HepG2 (cell line): ENCODE measurements around the gene PRSS27. TPM values are rescaled to one million over a fixed set of nuclear protein-coding genes. Genes with fewer than 3 reads are reported as not detected.

ENCODE experiments used
- ATAC-seq: fragments of 200-7000 bp; cut with Tn5 transposase; 3 replicates; pipeline ENCODE4 v1.9.1; 2020; ENCODE audit warnings: mild to moderate bottlenecking, moderate library complexity
- BruUV-seq: library from RNA; stranded (reverse); fragments of 400-500 nt; replicated peaks from 2 replicates; lab custom pipeline; 2021; lab: Mats Ljungman, UMichigan
- CTCF ChIA-PET: fragments of 300-600 bp; formaldehyde crosslinking; extraction: SDS; loops from one replicate; lab custom pipeline; 2021; ENCODE audit warnings: low total read pairs, inconsistent platforms, low intra/inter-chr PET ratio; lab: Yijun Ruan, JAX
- POLR2A ChIA-PET: fragments of 350-600 bp; sonication (Branson Sonifier 250); formaldehyde crosslinking; loops from one replicate; lab custom pipeline; 2020; ENCODE audit warnings: antibody characterized with exemption, inconsistent platforms; lab: Yijun Ruan, JAX
- DNase-seq: peaks from one replicate; pipeline ENCODE4 v3.0.0-alpha.2; 2015; ENCODE audit warnings: low spot score
- FAIRE-seq: peaks from 3 replicates; lab custom pipeline; 2011; peaks lifted over from hg19 to GRCh38; lab: Jason Lieb, UNC
- H2AFZ ChIP-seq: one replicate; pipeline ENCODE4 v1.6.1; 2011; ENCODE audit warnings: low read length, inconsistent platforms
- H3K27ac ChIP-seq: fragments of 300-600 bp; 3 replicates; pipeline ENCODE4 v1.8.0; 2011; ENCODE audit warnings: mixed run types, mild to moderate bottlenecking, mixed read lengths, low read length, inconsistent platforms; ENCODE audit not compliant: insufficient read depth; ENCODE audit errors: extremely low read length
- H3K27me3 ChIP-seq, 2 experiments: fragments of 200-600 bp in 1 of 2; 2 replicates in 1 of 2; 3 replicates in 1 of 2; pipeline versions ENCODE4 v1.6.0 to v1.8.0; 2011; ENCODE audit warnings: low read length in 2 of 2, mild to moderate bottlenecking in 2 of 2, moderate library complexity in 2 of 2, inconsistent platforms in 1 of 2; ENCODE audit not compliant: insufficient read depth in 2 of 2, control insufficient read depth in 1 of 2
- H3K36me3 ChIP-seq, 2 experiments: fragments of 200-600 bp in 1 of 2; replicated peaks in 1 of 2; 2 replicates in 1 of 2; 3 replicates in 1 of 2; pipeline versions ENCODE4 v1.5.1 to v1.8.0; 2011; ENCODE audit warnings: low read length in 2 of 2, inconsistent platforms in 1 of 2; ENCODE audit not compliant: insufficient read depth in 2 of 2, control insufficient read depth in 1 of 2
- H3K4me1 ChIP-seq: 2 replicates; pipeline ENCODE4 v1.5.1; 2012; ENCODE audit warnings: low read length, inconsistent platforms; ENCODE audit not compliant: insufficient read depth
- H3K4me2 ChIP-seq: 2 replicates; pipeline ENCODE4 v1.6.0; 2011; ENCODE audit warnings: low read depth, low read length, inconsistent platforms
- H3K4me3 ChIP-seq, 3 experiments: fragments of 200-600 bp in 1 of 3; sonication (generic), shearing (Covaris generic) in 1 of 3; replicated peaks in 1 of 3; 2 replicates each; pipeline ENCODE4 v1.5.1; 2011 to 2016; ENCODE audit warnings: low read length in 3 of 3, inconsistent platforms in 2 of 3, low read depth in 2 of 3, mild to moderate bottlenecking in 2 of 3, control low read depth in 1 of 3, mixed read lengths in 1 of 3; ENCODE audit not compliant: insufficient read depth in 1 of 3
- H3K79me2 ChIP-seq: one replicate; pipeline ENCODE4 v1.6.1; 2011; ENCODE audit warnings: low read length, inconsistent platforms; ENCODE audit not compliant: insufficient read depth
- H3K9ac ChIP-seq: 2 replicates; pipeline ENCODE4 v1.6.0; 2011; ENCODE audit warnings: mild to moderate bottlenecking, low read depth, low read length, inconsistent platforms; ENCODE audit not compliant: insufficient read depth
- H3K9me3 ChIP-seq: 2 replicates; pipeline ENCODE4 v1.5.1; 2012; ENCODE audit warnings: mild to moderate bottlenecking, low read length
- H4K20me1 ChIP-seq: 2 replicates; pipeline ENCODE4 v1.6.0; 2011; ENCODE audit warnings: inconsistent platforms, mild to moderate bottlenecking, low read length, moderate library complexity; ENCODE audit not compliant: insufficient read depth
- ARHGAP35 ChIP-seq: sonication (generic); formaldehyde crosslinking; IDR thresholded peaks from 2 replicates; pipeline ENCODE4 v1.9.0; 2022; ENCODE audit warnings: mild to moderate bottlenecking, inconsistent platforms, moderate library complexity, missing genetic modification reagents, borderline replicate concordance
- BHLHE40 ChIP-seq: IDR thresholded peaks from 2 replicates; pipeline ENCODE4 v1.6.1; 2011; ENCODE audit warnings: low read length, improper control_type of control experiment
- E2F5 ChIP-seq: sonication (generic); formaldehyde crosslinking; conservative IDR thresholded peaks from 2 replicates; pipeline ENCODE4 v1.4.0; 2020; ENCODE audit warnings: missing genetic modification reagents
- FIP1L1 ChIP-seq: fragments of 200-400 bp; formaldehyde crosslinking; IDR thresholded peaks from 2 replicates; pipeline ENCODE4 v1.6.1; 2018; ENCODE audit warnings: low read depth, mild to moderate bottlenecking, low read length, moderate library complexity, borderline replicate concordance; ENCODE audit not compliant: insufficient read depth
- FOXP1 ChIP-seq, 2 experiments: fragments of 450-650 bp in 1 of 2; IDR thresholded peaks; 2 replicates each; pipeline ENCODE4 v1.6.1; 2017 to 2018; ENCODE audit warnings: antibody characterized with exemption in 1 of 2
- NR2F6 ChIP-seq, 2 experiments: IDR thresholded peaks; 2 replicates each; pipeline ENCODE4 v1.6.1; 2016; ENCODE audit warnings: antibody characterized with exemption in 1 of 2, mild to moderate bottlenecking in 1 of 2
- RARA ChIP-seq: IDR thresholded peaks from 2 replicates; pipeline ENCODE4 v1.6.1; 2016; ENCODE audit warnings: missing genetic modification reagents, missing compliant biosample characterization
- SRSF4 ChIP-seq: fragments of 200-400 bp; formaldehyde crosslinking; IDR thresholded peaks from one replicate; pipeline ENCODE4 v1.6.1; 2018; ENCODE audit warnings: mild to moderate bottlenecking, low read depth, low read length, moderate library complexity; ENCODE audit not compliant: poor library complexity, severe bottlenecking
- THAP9 ChIP-seq: sonication (generic); formaldehyde crosslinking; IDR thresholded peaks from 2 replicates; pipeline ENCODE4; 2020; ENCODE audit warnings: missing genetic modification reagents, mild to moderate bottlenecking, borderline replicate concordance
- TP53 ChIP-seq: sonication (generic); formaldehyde crosslinking; conservative IDR thresholded peaks from 2 replicates; pipeline ENCODE4 v1.4.0; 2020; ENCODE audit warnings: missing genetic modification reagents
- ZBTB33 ChIP-seq: sonication (generic); formaldehyde crosslinking; IDR thresholded peaks from 2 replicates; pipeline ENCODE4 v1.4.0; 2020; ENCODE audit warnings: missing genetic modification reagents
- ZFX ChIP-seq: sonication (generic); formaldehyde crosslinking; IDR thresholded peaks from 2 replicates; pipeline ENCODE4 v1.4.0; 2020; ENCODE audit warnings: mild to moderate bottlenecking, low read depth, missing genetic modification reagents, moderate library complexity
- ZNF143 ChIP-seq: sonication (generic); formaldehyde crosslinking; IDR thresholded peaks from 2 replicates; pipeline ENCODE4 v1.4.0; 2020; ENCODE audit warnings: missing genetic modification reagents
- ZNF768 ChIP-seq: sonication (generic); formaldehyde crosslinking; IDR thresholded peaks from 2 replicates; pipeline ENCODE4 v1.4.0; 2020; ENCODE audit warnings: missing genetic modification reagents
- WGBS: methylation state at CpG from one replicate; pipeline ENCODE4 v1.1.6; 2017; ENCODE audit warnings: low lambda C conversion rate; 5-methylcytosine and 5-hydroxymethylcytosine counted together
- in situ Hi-C: cut with HindIII; loops from 2 replicates; pipeline ENCODE4 v1.10.0; 2017; ENCODE audit warnings: low pct_unique_long_range_greater_than_20kb; ENCODE audit not compliant: extremely low pct_ligation_motif_present
- intact Hi-C: fragments of 100-400 bp; cut with micrococcal nuclease; formaldehyde crosslinking; loops from one replicate; pipeline ENCODE4 v1.10.0; 2022; ENCODE audit not compliant: unreplicated experiment
- polyA plus RNA-seq, 8 experiments: library from polyadenylated mRNA; depleted of rRNA in 3 of 8; stranded (reverse) in 7 of 8; unstranded in 1 of 8; fragments of >200 nt; fragmentation: Illumina TruSeq in 4 of 8; extraction: Trizol in 4 of 8; gene quantifications; 2 replicates each; pipeline versions ENCODE4 v1.2.1 to v1.2.3, GENCODE V29; 2011 to 2016; ENCODE audit warnings: low read depth in 4 of 8, missing spikeins in 1 of 8, mixed read lengths in 1 of 8; ENCODE audit not compliant: insufficient read depth in 1 of 8
- total RNA-seq, 5 experiments: library from RNA; depleted of rRNA; stranded (reverse); fragments of >200 nt; fragmentation: Illumina TruSeq; extraction: Trizol; gene quantifications; 2 replicates each; pipeline ENCODE4 v1.2.3, GENCODE V29; 2016; ENCODE audit warnings: low read depth in 1 of 5

The PRSS27 gene
- total and polyA plus RNA-seq, 2 of the 13 experiments (the other 11 are each of a cell fraction or from before 2014, with no cell fraction given), result 0.20 to 0.73 TPM

DNA sequence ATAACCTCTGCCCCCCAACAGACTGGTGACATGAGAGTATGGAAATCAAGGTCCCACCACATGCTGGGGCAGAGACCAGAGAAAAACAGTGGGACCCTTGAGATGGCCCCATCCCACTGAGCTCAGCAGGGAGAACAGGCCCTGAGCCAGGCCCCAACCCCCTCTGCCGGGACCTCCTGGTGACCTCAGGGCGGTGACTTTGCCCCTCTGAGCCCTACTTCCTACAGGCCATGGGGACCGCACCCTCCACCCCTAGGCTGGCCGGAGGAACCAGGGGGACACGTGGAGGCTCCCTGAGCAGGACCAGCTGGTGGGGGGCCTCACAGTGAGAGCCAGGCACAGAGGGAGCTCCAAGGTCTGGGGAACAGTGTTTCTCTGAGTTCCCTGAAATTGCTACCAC, 18.6 kb upstream of the PRSS27 start (continued):
- peak; percentile 7; the same call in 1 of the 2 replicates for TF ChIP-seq NR2F6 (IDR thresholded peaks at IDR 0.05)
- TF ChIP-seq NR2F6 (CRISPR knock-in tag; IDR thresholded peaks at IDR 0.05), result peak; percentile 51; the same call in 1 of the 2 replicates
- peak; percentile 45 for TF ChIP-seq RARA
- no peak for TF ChIP-seq E2F5 (CRISPR knock-in tag)
- peak; percentile 18 for TF ChIP-seq ZFX
- peak; percentile 4; the same call in 1 of the 2 replicates for TF ChIP-seq THAP9 (CRISPR knock-in tag)

GRCh38 chr16:2737895-2738418, 17.9 kb upstream of the PRSS27 start:
- no TSS peak for BruUV-seq

More at GRCh38 chr16:2737895-2738418, 17.9 kb upstream of the PRSS27 start:
- 32% methylated on average over 2 of the region's 7 CpGs for WGBS
- no peak for DNase-seq
- Histone ChIP-seq H3K27me3 (no peaks in the 10 kb centered on the region; a peak in 1 of 5 replicates), H3K79me2 (no peaks in the 10 kb centered on the region), H3K4me1 (peaks cover 40% of the 10 kb centered on the region), H3K9me3 (no peaks in the 10 kb centered on the region), H3K9ac (no peak overlapping the region), H4K20me1 (no peaks in the 10 kb centered on the region), H2AFZ (no peak overlapping the region), H3K36me3 (no peaks in the 10 kb centered on the region), H3K27ac (no peak overlapping the region), H3K4me2 (no peak overlapping the region), H3K4me3 (no peak overlapping the region)
- in situ Hi-C loops (no loop called here), intact Hi-C loops (no loop called here)
- ATAC-seq, result no peak
- POLR2A ChIA-PET, result interaction anchor here (4.4 kb wide), 1 partner anchor 15 kb away, joined by 43 read pairs; the partner anchor contains the start of gene SRRM2
- CTCF ChIA-PET, result no interaction called here
- TF ChIP-seq TP53 (no peak), ZBTB33 (CRISPR knock-in tag) (no peak), BHLHE40 (no peak), ARHGAP35 (CRISPR knock-in tag) (no peak), ZNF143 (CRISPR knock-in tag) (no peak), ZNF768 (CRISPR knock-in tag) (0 out of 2 replicates have a peak, but pooled peaks have one; percentile 40), SRSF4 (no peak), FIP1L1 (no peak), FOXP1 (IDR thresholded peaks at IDR 0.05) (no peak), FOXP1 (CRISPR knock-in tag; IDR thresholded peaks at IDR 0.05) (no peak), ZFX (0 out of 2 replicates have a peak, but pooled peaks have one; percentile 3)
- FAIRE-seq, result no peak
